ENCODE measurements around the gene KRT37. TPM values are rescaled to one million over a fixed set of nuclear protein-coding genes. Genes with fewer than 3 reads are reported as not detected.

The KRT37 gene
- not detected in 2 replicates for total RNA-seq

GRCh38 chr17:41424111-41424635, at the start of gene KRT37:
Gene KRT37, minus strand, starts transcription at chr17:41424585. Its CDS starts 62 bp downstream, at chr17:41424523.

GRCh38 chr17:41466988-41467387, 42.6 kb upstream of the KRT37 start, which contains the start of gene KRT32:
Gene KRT32, minus strand, starts transcription at chr17:41467386. Its CDS starts 61 bp downstream, at chr17:41467325.

DNA sequence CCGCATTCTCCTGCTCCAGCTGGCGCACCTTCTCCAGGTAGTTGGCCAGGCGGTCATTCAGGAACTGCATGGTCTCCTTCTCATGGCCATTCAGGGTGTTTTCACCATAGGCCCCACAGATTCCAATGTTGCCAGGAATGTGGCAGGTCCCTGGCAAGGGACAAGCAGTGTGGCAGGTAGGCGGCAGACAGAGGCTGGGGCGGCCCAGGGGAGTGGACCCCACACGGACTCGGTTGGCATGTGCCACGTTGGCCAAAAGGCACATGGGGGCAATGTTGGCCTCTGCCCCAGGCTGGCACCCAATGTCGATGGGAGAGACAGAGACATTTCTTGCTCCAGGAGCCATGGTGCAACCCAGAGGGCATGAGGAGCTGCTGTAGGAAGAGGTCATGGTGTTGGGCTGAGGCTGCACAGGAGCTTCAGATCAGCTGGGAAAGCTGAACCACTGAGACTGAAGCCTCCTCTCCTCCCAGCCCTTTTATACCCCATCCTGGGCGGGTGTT, 16.2 kb upstream of the KRT37 start, which contains the start of gene KRT38:
KRT38 (minus strand) TSS at position 453 of the 503 bp plus-strand sequence; CDS start at position 391, 62 bp downstream.

GRCh38 chr17:41396996-41397660, 27.3 kb downstream of the KRT37 start, which contains the start of gene KRT31:
Gene KRT31, minus strand, starts transcription at chr17:41397608. Its CDS starts 69 bp downstream, at chr17:41397539.

GRCh38 chr17:41381943-41382342, 42.4 kb downstream of the KRT37 start, which contains the start of gene KRT34:
Gene KRT34, minus strand, starts transcription at chr17:41382306. Its CDS starts 60 bp downstream, at chr17:41382246.

Other genes starting within 250 kb of the KRT37 start
- not detected in 2 replicates for gene KRTAP4-2, start 246.4 kb downstream of the KRT37 start, total RNA-seq
- 0.13 TPM in 1 of 2 replicates, not detected in the other for gene KRTAP4-1, start 239.7 kb downstream of the KRT37 start, total RNA-seq
- gene KRTAP9-1, start 234.7 kb downstream of the KRT37 start, total RNA-seq, result not detected in 2 replicates
- not detected in 2 replicates for gene KRTAP9-2, start 197.9 kb downstream of the KRT37 start, total RNA-seq
- not detected in 2 replicates for gene KRTAP9-3, start 192.1 kb downstream of the KRT37 start, total RNA-seq
- not detected in 2 replicates for gene KRTAP9-8, start 186.6 kb downstream of the KRT37 start, total RNA-seq
- not detected in 2 replicates for gene KRTAP9-4, start 174.9 kb downstream of the KRT37 start, total RNA-seq
- not detected in 2 replicates for gene KRTAP9-9, start 169.2 kb downstream of the KRT37 start, total RNA-seq
- gene KRTAP9-6, start 159.2 kb downstream of the KRT37 start, total RNA-seq, result not detected in 2 replicates
- gene KRTAP9-7, start 148.9 kb downstream of the KRT37 start, total RNA-seq, result not detected in 2 replicates
- gene KRTAP29-1, start 121.7 kb downstream of the KRT37 start, total RNA-seq, result not detected in 2 replicates
- gene KRTAP16-1, start 115.3 kb downstream of the KRT37 start, total RNA-seq, result not detected in 2 replicates
- not detected in 2 replicates for gene KRTAP17-1, start 108.9 kb downstream of the KRT37 start, total RNA-seq
- not detected in 2 replicates for gene KRT33A, start 73.8 kb downstream of the KRT37 start, total RNA-seq
- not detected in 2 replicates for gene KRT33B, start 54.8 kb downstream of the KRT37 start, total RNA-seq
- gene KRT34, start 42.3 kb downstream of the KRT37 start, total RNA-seq, result 8.0 TPM in 1 of 2 replicates, not detected in the other
- not detected in 2 replicates for gene KRT31, start 27.0 kb downstream of the KRT37 start, total RNA-seq
- not detected in 2 replicates for gene KRT38, start 16.4 kb upstream of the KRT37 start, total RNA-seq
- 0.13 TPM in 1 of 2 replicates, not detected in the other for gene KRT32, start 42.8 kb upstream of the KRT37 start, total RNA-seq
- not detected in 2 replicates for gene KRT35, start 56.6 kb upstream of the KRT37 start, total RNA-seq
- gene KRT36, start 65.3 kb upstream of the KRT37 start, total RNA-seq, result not detected in 2 replicates
- not detected in 2 replicates for gene KRT13, start 81.0 kb upstream of the KRT37 start, total RNA-seq
- 0.96 and 2.7 TPM in 2 replicates for gene KRT15, start 94.3 kb upstream of the KRT37 start, total RNA-seq
- 26.0 and 421 TPM in 2 replicates for gene KRT19, start 103.7 kb upstream of the KRT37 start, total RNA-seq
- not detected in 2 replicates for gene KRT9, start 147.5 kb upstream of the KRT37 start, total RNA-seq
- 0.13 and 0.48 TPM in 2 replicates for gene KRT14, start 162.3 kb upstream of the KRT37 start, total RNA-seq
- not detected in 2 replicates for gene KRT16, start 188.2 kb upstream of the KRT37 start, total RNA-seq
- gene KRT17, start 200.0 kb upstream of the KRT37 start, total RNA-seq, result 11.0 and 103 TPM in 2 replicates